DND-41 (cell line): ENCODE results near the gene METTL9.
A peak's percentile ranks its signal among the peaks of the same experiment; 100 is the strongest.

ENCODE experiments used
- ATAC-seq: fragments of 200-7000 bp; cut with Tn5 transposase; 3 replicates; pipeline ENCODE4 v1.9.1; 2021; ENCODE audit warnings: low read depth; ENCODE audit not compliant: insufficient read depth
- DNase-seq: peaks from one replicate; pipeline ENCODE4 v3.0.0-alpha.2; 2020
- H2AFZ ChIP-seq: 2 replicates; pipeline ENCODE4 v1.6.0; 2012; ENCODE audit warnings: low read depth, low read length
- H3K27ac ChIP-seq: 2 replicates; pipeline ENCODE4 v1.5.1; 2012; ENCODE audit warnings: low read length, inconsistent platforms
- H3K27me3 ChIP-seq: fragments of 200-600 bp; sonication (generic); 2 replicates; pipeline ENCODE4 v1.6.0; 2012; ENCODE audit warnings: low read length, mild to moderate bottlenecking, inconsistent platforms; ENCODE audit not compliant: insufficient read depth, poor library complexity
- H3K36me3 ChIP-seq: 2 replicates; pipeline ENCODE4 v1.5.1; 2012; ENCODE audit warnings: low read length, inconsistent platforms; ENCODE audit not compliant: insufficient read depth
- H3K4me1 ChIP-seq: 2 replicates; pipeline ENCODE4 v1.5.1; 2012; ENCODE audit warnings: mild to moderate bottlenecking, low read length; ENCODE audit not compliant: insufficient read depth
- H3K4me2 ChIP-seq: 2 replicates; pipeline ENCODE4 v1.6.0; 2012; ENCODE audit warnings: mild to moderate bottlenecking, moderate library complexity, low read length, inconsistent platforms; ENCODE audit not compliant: insufficient read depth
- H3K4me3 ChIP-seq, 2 experiments: fragments of 200-600 bp in 1 of 2; shearing (Covaris generic) in 1 of 2; 2 replicates each; pipeline ENCODE4 v1.5.1; 2012 to 2016; ENCODE audit warnings: inconsistent platforms in 2 of 2, low read length in 2 of 2, mild to moderate bottlenecking in 2 of 2, low read depth in 1 of 2, moderate library complexity in 1 of 2
- H3K79me2 ChIP-seq: 2 replicates; pipeline ENCODE4 v1.6.0; 2012; ENCODE audit warnings: low read length, inconsistent platforms; ENCODE audit not compliant: insufficient read depth
- H3K9ac ChIP-seq: 2 replicates; pipeline ENCODE4 v1.6.0; 2012; ENCODE audit warnings: low read depth, mild to moderate bottlenecking, inconsistent platforms, low read length, moderate library complexity
- H3K9me3 ChIP-seq: 2 replicates; pipeline ENCODE4 v1.5.1; 2012; ENCODE audit warnings: low read length, moderate library complexity, mild to moderate bottlenecking, inconsistent platforms; ENCODE audit not compliant: insufficient read depth, severe bottlenecking
- H4K20me1 ChIP-seq: 2 replicates; pipeline ENCODE4 v1.6.0; 2012; ENCODE audit warnings: low read length; ENCODE audit not compliant: insufficient read depth
- CTCF ChIP-seq: IDR thresholded peaks from 2 replicates; pipeline ENCODE4 v1.5.1; 2012; ENCODE audit warnings: borderline replicate concordance, low read length, moderate library complexity, mild to moderate bottlenecking; ENCODE audit not compliant: poor library complexity, severe bottlenecking; ENCODE audit errors: extremely low read depth
- EZH2 ChIP-seq: IDR thresholded peaks from 3 replicates; pipeline ENCODE4 v1.6.1; 2012; ENCODE audit warnings: borderline replicate concordance, low read depth, mild to moderate bottlenecking, moderate library complexity, low read length, inconsistent platforms; ENCODE audit not compliant: severe bottlenecking

Gene METTL9

DNA sequence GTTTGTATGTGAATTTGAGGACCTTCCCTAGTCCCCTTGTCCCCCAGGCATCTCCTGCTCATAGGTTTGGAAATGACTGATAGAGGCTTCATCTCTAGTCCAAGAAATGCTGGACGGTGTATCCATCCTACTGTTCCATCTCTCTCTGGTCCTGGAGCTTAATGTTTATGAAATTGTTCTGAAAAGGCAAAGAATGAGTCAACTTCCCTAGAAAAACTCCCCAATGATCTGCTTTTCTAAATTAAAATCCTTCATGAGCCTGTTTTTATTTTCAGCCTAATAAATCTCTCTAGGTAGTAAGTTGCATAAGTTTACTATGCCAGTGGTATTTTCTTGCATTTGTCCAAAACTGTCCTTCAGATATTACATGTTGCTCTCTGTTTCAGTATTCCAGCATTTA lies 55.1 kb downstream of the METTL9 start:
- H3K4me2 ChIP-seq = no peak overlapping the region
- no peaks in the 10 kb centered on the region for H3K27me3 ChIP-seq
- H2AFZ ChIP-seq = no peak overlapping the region
- peaks cover 39% of the 10 kb centered on the region for H3K36me3 ChIP-seq
- no peak overlapping the region for H3K9ac ChIP-seq
- H3K9me3 ChIP-seq = no peaks in the 10 kb centered on the region
- H3K4me3 ChIP-seq = no peak overlapping the region
- TF ChIP-seq CTCF (no peak), EZH2 (no peak)
- ATAC-seq (no peak), DNase-seq (no peak)
- H3K79me2 ChIP-seq = peaks cover 4% of the 10 kb centered on the region; the same call in 1 of the 2 replicates
- no peak overlapping the region for H3K27ac ChIP-seq
- no peaks in the 10 kb centered on the region; the same call in 1 of the 2 replicates for H4K20me1 ChIP-seq
- H3K4me1 ChIP-seq = peaks cover 7% of the 10 kb centered on the region; the same call in 1 of the 2 replicates

DNA sequence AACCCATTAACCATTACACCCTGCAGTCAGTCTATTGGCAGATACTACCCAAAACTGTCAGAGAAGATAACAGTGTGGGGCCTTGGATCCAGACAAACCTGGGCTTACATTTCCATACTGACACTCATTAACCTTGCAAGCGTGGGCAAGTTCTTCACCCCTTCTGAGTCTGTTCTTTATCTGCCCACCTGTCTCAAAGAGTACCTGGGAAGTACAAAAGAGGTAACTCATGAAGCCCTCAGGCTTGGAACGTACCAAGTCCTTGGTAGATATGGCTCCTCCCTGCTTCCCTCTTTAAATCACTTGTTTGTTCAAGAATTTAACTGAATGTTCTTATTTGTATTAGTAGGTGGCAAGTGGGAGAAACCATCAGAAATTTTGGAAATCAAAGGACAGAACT lies 55.5 kb downstream of the METTL9 start:
- H2AFZ ChIP-seq = no peak overlapping the region
- no peaks in the 10 kb centered on the region for H3K9me3 ChIP-seq
- DNase-seq = no peak
- no peak overlapping the region for H3K9ac ChIP-seq
- H3K27me3 ChIP-seq = no peaks in the 10 kb centered on the region
- no peak overlapping the region for H3K27ac ChIP-seq
- no peak for TF ChIP-seq EZH2
- no peak for TF ChIP-seq CTCF
- no peak overlapping the region for H3K4me2 ChIP-seq
- no peak for ATAC-seq
- no peak overlapping the region for H3K4me3 ChIP-seq
- H3K79me2 ChIP-seq = peaks cover 4% of the 10 kb centered on the region; the same call in 1 of the 2 replicates
- H4K20me1 ChIP-seq = no peaks in the 10 kb centered on the region; the same call in 1 of the 2 replicates
- peaks cover 39% of the 10 kb centered on the region for H3K36me3 ChIP-seq
- H3K4me1 ChIP-seq = peaks cover 7% of the 10 kb centered on the region; the same call in 1 of the 2 replicates

- Histone ChIP-seq H3K36me3 (peaks cover 39% of the 10 kb centered on the region), H2AFZ (peak overlapping the region; percentile 27; the same call in 1 of the 2 replicates), H3K9ac (no peak overlapping the region), H3K4me1 (peaks cover 20% of the 10 kb centered on the region), H3K4me3 (no peak overlapping the region), H3K79me2 (peaks cover 4% of the 10 kb centered on the region; the same call in 1 of the 2 replicates), H4K20me1 (no peaks in the 10 kb centered on the region; the same call in 1 of the 2 replicates), H3K4me2 (no peak overlapping the region), H3K27me3 (no peaks in the 10 kb centered on the region), H3K27ac (no peak overlapping the region), H3K9me3 (no peaks in the 10 kb centered on the region)
- peak; percentile 46 for DNase-seq
- ATAC-seq = peak; percentile 59; the same call in 1 of the 3 replicates
- TF ChIP-seq EZH2 = no peak
- peak; percentile 92 for TF ChIP-seq CTCF
Observed at GRCh38 chr16:21656795-21657768, 57.7 kb downstream of the METTL9 start.
